ENCODE data around the gene EFCAB8. TPM values are rescaled to one million over a fixed set of nuclear protein-coding genes. Genes with fewer than 3 reads are reported as not detected.

Gene EFCAB8
- total RNA-seq, 2 donors from 2014 or later: 0.78 to 3.1 TPM

DNA sequence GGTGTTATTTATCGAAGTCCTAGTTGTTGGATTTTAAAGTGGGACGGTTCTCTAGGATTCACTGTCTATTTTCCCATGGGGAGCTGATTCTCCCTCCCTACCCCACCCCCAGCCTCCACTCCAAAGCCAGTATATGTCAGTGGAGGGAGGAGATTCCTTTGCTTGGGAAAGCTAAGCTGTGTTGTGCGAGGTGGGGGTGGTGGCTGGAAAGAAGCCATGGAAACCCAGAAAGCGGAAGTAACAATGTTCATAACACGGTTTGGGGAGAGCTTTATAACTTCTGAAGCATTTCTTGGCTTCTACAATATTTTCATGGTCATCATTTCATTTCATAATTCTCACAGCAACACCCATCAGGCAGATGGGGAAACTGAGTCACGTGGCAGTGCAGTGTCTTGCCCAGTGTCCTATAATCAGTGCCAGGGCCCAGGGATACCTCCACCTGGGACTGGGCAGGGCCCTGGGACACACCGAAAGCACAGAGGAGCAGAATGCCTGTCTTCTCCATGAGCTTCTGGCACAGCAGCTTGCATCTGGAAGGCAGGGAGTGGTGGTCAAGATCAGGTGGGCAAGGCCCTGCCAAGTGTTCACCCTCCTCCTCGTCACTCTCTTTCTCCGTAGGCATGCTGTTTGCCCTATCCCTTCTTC lies 141.0 kb downstream of the EFCAB8 start:
- no peaks in the 10 kb centered on the region for H3K4me1 Mint-ChIP-seq (ENCODE audit: low read depth in 2 of 2)
- H3K36me3 Mint-ChIP-seq: no peaks in the 10 kb centered on the region
- H3K4me3 Mint-ChIP-seq: no peak overlapping the region
- DNase-seq (ENCODE audit: low spot score): no peak
- ATAC-seq: no peak
- no peak overlapping the region for H3K27ac Mint-ChIP-seq
- H3K9me3 Mint-ChIP-seq: no peaks in the 10 kb centered on the region
- peaks cover 2 to 7% of the 10 kb centered on the region in 2 donors for H3K27me3 Mint-ChIP-seq

DNA sequence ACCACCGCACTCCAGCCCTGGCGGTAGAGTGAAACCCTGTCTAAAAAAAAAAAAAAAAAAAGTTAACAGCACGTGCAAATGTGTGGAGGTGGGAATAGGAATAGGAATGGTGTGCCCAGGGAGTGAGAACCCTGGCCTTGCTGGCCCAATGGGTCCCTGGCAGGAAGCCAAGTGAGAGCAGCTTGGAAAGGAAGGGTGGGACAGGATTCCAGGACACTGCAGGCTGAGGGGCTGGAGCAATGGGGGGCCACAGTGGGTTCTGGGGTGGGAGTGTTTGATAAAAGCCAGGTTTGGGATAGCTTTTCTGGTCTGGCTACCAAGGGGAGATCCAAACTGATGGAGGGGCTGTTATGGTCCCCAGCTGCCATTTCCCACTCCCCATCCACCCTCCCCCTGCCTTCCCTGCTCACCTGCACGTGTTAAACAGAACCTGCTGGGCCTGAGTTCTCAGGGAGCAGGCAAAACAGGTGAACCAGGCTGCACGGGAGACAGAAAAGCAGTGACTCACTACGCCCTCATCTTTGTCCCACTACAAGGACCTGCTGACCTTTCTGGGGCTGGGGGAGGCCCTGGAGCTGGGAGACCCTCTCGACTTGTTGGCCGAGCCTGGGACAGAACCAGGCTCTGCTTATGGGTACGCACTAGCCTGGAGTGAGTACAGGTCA lies 142.2 kb downstream of the EFCAB8 start:
- H3K4me3 Mint-ChIP-seq: no peak overlapping the region
- ATAC-seq (no peak), DNase-seq (ENCODE audit: low spot score) (no peak)
- no peaks in the 10 kb centered on the region for H3K36me3 Mint-ChIP-seq
- peaks cover 3% of the 10 kb centered on the region for H3K9me3 Mint-ChIP-seq
- H3K4me1 Mint-ChIP-seq (ENCODE audit: low read depth in 2 of 2): no peaks in the 10 kb centered on the region
- peaks cover 2 to 7% of the 10 kb centered on the region in 2 donors for H3K27me3 Mint-ChIP-seq
- no peak overlapping the region for H3K27ac Mint-ChIP-seq

DNA sequence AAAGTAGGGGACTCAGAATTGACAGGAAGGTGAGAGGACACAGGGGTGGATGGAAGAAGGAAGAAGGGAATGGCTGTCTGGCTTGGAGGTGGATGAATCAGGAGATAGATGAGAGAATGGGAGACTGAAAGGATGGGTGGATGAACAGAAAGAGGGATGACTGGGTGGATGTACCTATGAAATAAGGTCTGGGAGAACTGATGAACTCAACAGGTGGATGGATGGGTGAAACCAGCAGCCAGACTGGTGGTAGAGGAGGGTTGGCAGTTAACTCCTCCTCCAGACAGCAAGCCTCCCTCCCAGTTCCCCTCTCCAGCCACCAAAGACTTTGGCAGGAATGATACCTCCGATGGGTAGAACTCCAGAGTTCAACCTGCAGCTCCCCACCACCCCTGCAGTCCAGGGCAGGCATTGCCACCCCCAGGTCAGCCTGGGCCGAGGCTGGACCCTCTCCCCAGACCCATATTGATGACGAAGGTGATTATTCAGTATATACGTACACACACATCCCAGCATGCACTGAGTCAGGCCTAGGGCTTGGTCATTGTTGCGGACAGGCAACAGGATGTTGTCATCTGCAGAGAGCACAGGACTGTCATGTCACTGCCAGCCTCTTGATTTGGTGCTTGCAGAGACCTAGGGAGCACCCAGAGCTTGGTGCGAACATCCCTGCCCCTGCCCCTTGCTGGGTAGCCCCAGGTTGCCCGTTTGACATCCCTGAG lies 143.5 kb downstream of the EFCAB8 start:
- H3K27ac Mint-ChIP-seq: no peak overlapping the region
- peaks cover 0 to 2% of the 10 kb centered on the region in 2 donors for H3K27me3 Mint-ChIP-seq
- no peaks in the 10 kb centered on the region for H3K36me3 Mint-ChIP-seq
- peaks cover 3% of the 10 kb centered on the region for H3K9me3 Mint-ChIP-seq
- no peak overlapping the region for H3K4me3 Mint-ChIP-seq
- no peaks in the 10 kb centered on the region for H3K4me1 Mint-ChIP-seq (ENCODE audit: low read depth in 2 of 2)
- DNase-seq (ENCODE audit: low spot score): no peak
- no peak for ATAC-seq

DNA sequence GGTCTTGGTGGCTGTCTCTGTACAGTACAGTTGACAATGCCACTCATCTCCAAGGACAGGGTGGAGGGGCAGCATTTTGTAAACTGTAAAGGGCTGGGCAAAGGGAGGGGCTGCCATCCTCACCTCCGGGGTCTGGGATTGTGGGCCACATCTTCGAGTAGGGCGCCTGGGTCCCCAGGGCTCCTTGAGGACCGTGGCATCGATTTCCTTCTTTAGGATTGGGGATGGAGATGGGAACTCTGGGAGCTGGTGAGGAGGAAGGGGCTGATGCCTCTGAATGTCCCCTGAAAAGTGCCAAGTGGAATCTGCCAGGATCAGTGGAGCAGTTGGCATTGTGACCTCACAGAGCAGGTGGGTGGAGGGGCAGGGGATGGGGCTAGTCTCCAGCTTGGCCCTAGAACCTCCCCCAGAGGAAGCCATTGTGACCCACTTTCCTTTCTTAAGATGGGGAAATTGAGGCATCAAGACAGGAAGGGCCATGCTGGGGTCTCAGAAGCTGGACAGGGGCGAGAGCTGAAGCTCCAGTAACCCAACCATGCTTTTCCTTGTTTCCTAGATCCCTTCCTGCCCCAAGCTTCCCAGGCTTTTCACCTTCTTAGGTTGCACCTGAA lies 145.5 kb downstream of the EFCAB8 start, which contains the start of gene SUN5:
Gene SUN5, minus strand, starts transcription at position 293 of the 611 bp plus-strand sequence. Its CDS starts 93 bp downstream, at position 200.
- DNase-seq (ENCODE audit: low spot score) (peak; percentile 38), ATAC-seq (no peak)
- Mint-ChIP-seq H3K36me3 (no peaks in the 10 kb centered on the region), H3K9me3 (peaks cover 3% of the 10 kb centered on the region), H3K27ac (no peak within 1 kb of the TSS), H3K4me1 (ENCODE audit: low read depth in 2 of 2) (no peaks in the 10 kb centered on the region), H3K27me3 (peaks cover 0 to 2% of the 10 kb centered on the region in 2 donors), H3K4me3 (no peak within 1 kb of the TSS)

DNA sequence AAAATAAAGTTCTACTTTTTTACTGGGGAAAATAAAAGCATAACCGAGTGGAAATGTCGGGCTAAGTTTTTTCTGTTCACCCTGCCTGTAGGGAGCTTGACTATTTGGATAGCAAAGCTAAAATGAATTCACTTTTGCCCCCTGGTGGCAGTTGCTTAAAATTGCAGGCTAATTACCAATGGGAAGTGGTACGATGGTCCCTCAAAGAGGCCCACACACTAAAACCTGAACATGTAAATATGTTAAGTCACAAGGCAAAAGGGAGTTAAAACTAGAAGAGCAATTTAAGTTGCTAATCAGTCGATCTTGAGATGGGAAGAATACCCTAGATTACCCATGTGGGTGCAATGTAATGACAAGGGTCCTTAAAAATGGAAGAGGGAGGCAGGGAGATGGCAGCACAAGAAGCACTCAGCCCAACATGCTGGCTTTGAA lies 146.4 kb downstream of the EFCAB8 start:
- DNase-seq (ENCODE audit: low spot score) (no peak), ATAC-seq (no peak)
- Mint-ChIP-seq H3K36me3 (no peaks in the 10 kb centered on the region), H3K27me3 (peaks cover 0 to under 1% of the 10 kb centered on the region in 2 donors), H3K27ac (no peak overlapping the region), H3K9me3 (peaks cover 3% of the 10 kb centered on the region), H3K4me3 (no peak overlapping the region), H3K4me1 (ENCODE audit: low read depth in 2 of 2) (no peaks in the 10 kb centered on the region)

DNA sequence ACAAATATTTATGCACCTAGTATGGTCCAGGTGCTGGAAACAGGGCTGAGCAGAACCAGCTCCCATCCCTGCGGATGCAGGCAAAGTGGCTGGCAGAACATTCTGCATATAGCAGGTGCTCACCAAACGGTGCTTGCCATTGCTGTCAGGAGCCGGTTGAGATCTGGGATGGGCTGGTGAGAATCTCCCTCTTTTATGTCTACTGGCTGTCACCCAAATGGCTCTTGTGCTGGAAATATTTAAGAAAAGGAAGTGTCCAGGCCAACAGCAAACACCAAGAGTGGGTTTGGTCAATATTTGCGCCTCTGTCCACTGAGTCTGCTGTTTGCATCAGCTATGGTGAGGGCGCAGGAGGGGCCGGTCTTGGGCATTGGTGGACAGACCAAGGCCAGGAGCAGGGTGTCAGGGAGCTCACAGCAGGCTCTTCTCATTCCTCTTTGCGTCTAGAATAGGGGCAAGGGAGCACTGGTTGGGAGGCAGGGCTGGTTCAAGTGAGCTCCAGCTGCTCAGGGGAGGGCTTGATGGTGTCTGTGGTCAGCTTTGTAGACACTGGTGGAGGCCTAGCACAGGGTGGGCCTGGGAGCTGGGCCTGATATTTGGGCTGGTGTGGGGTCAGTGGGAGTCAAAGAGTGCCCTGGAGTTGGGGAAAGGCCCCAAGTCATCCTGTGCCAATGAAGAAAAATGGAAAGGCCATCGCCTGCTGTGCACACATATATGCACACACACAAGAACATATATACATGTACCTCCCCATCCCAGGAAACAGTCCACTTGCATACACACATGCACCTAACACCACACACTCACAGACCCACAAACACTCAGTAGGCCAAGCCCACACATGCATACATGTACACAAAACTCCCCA lies 147.4 kb downstream of the EFCAB8 start:
- H3K36me3 Mint-ChIP-seq: no peaks in the 10 kb centered on the region
- DNase-seq (ENCODE audit: low spot score): no peak
- H3K27me3 Mint-ChIP-seq: no peaks in the 10 kb centered on the region
- no peak for ATAC-seq
- H3K27ac Mint-ChIP-seq: no peak overlapping the region
- H3K4me1 Mint-ChIP-seq (ENCODE audit: low read depth in 2 of 2): no peaks in the 10 kb centered on the region
- no peak overlapping the region for H3K4me3 Mint-ChIP-seq
- H3K9me3 Mint-ChIP-seq: peaks cover 3% of the 10 kb centered on the region

DNA sequence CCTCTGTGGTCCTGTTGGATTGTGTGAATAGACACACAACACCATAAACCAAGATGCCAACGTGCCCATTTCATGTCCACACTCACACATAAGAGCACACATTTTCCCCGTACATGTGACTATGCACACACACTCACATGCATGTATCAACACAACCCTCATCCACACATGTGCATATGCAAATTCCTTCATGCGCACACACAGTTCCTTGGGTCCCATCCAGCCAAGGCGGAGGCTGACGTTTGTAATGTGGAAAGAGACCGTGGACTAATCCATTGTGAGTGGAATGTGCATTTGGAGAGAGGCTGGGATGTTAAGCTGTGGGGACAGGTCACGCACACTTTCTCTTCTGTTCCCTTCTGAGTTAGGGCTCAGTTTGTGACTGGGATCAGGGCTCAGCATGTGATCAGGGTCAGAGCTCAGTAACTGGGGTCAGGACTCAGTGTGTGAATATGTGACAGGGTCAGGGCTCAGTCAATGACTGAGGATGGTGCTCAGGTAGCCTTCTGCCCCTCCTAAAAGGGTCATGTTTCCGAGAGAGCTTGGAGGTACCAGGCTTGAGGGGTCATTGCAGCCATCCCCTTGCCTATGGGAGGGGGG lies 148.2 kb downstream of the EFCAB8 start:
- no peak overlapping the region for H3K4me3 Mint-ChIP-seq
- H3K9me3 Mint-ChIP-seq: peaks cover 3% of the 10 kb centered on the region
- no peaks in the 10 kb centered on the region for H3K4me1 Mint-ChIP-seq (ENCODE audit: low read depth in 2 of 2)
- no peaks in the 10 kb centered on the region for H3K27me3 Mint-ChIP-seq
- ATAC-seq (no peak), DNase-seq (ENCODE audit: low spot score) (no peak)
- H3K36me3 Mint-ChIP-seq: no peaks in the 10 kb centered on the region
- H3K27ac Mint-ChIP-seq: no peak overlapping the region

DNA sequence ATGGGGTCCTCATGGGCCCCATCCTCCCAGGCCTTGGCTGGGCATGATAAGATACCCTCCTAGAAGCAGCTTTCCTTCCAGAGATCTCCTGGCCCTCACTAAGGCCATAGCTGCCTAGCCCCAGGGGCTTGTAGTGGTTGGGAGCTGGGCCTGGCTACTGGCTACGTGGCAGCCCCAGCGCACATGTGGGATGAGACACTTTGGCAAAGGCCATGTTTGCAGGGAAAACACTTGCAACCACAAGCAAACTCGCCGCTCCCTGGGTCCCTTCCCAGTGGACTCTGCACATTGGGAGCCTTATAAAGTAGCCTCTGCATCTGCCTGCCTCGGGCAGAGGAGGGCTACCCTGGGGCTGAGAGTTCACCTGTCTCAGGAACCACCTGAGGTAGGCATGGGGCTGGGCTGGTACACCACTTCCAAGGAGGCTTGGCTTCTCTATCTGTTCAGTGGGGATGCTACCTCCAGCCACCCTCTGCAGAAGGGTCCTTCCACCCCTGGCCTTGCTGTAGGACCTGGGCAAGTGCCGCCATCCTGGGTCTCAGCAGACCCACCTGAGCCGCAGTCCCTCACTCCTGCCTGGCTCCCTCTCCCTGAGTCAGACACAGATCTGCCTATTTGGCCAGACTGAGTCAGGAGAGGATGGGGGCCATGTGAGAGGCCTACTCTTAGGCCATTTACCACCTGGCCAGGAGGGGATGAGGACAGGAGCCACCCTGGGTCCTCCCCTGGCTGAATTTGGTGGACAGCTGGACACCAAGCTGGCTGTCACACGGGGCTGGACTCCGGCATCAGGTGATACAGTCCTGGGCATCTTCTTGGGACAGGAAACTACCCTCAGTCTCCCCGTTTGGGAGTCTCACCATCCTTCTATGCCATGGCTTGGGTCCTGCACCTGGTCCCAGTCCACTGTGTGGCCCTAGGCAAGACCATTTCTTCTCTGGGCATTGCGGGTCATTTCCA lies 148.9 kb downstream of the EFCAB8 start, which contains the start of gene BPIFB2:
Gene BPIFB2, plus strand, starts transcription at position 329 of the 960 bp plus-strand sequence. CDS start 871 bp downstream, outside the sequence.
- H3K27ac Mint-ChIP-seq: no peak within 1 kb of the TSS

DNA sequence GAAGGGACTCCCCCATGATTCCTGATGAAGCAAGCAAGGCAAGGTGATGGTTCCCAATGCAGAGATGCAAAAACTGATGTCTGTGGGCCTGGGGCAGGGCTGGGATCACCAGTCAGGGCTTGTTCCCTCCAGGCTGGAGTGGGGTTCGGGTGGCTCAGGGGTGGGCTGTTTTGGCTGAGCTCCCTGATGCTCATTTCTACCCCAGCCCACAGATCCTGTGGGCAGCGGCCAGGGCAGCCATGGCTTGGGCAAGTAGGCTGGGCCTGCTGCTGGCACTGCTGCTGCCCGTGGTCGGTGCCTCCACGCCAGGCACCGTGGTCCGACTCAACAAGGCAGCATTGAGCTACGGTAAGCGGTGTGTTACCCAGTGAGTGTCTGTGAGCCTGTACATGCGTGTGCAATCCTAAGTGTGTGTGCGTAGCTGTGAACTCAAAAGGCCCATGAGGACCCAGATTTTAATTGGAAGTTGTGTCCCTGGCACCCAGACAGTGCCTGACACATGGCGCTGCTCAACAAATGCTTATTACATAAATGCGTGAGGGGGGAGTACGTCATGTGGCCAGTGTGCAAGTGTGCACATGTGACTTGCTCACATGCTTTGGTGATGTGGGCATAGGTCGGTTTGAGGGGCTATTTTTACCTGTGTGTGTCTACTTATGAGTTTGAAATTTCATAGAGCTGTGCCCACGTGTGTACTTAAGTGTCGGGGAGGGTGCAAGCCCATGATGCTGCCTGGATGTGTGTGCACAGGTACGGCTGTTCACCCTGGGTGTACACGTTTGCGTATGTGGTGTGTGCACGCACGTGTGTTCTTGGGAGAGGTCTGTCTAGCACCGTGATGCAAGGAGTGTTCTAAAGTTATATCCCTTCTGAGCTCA lies 149.9 kb downstream of the EFCAB8 start:
- no peaks in the 10 kb centered on the region for H3K4me1 Mint-ChIP-seq (ENCODE audit: low read depth in 2 of 2)
- DNase-seq (ENCODE audit: low spot score): no peak
- H3K27me3 Mint-ChIP-seq: no peaks in the 10 kb centered on the region
- no peak for ATAC-seq
- H3K36me3 Mint-ChIP-seq: no peaks in the 10 kb centered on the region
- H3K27ac Mint-ChIP-seq: no peak overlapping the region
- peaks cover 3% of the 10 kb centered on the region for H3K9me3 Mint-ChIP-seq
- no peak overlapping the region for H3K4me3 Mint-ChIP-seq

More for the DNA sequence above, 148.9 kb downstream of the EFCAB8 start, which contains the start of gene BPIFB2:
- Mint-ChIP-seq H3K27me3 (no peaks in the 10 kb centered on the region), H3K9me3 (peaks cover 3% of the 10 kb centered on the region), H3K4me1 (ENCODE audit: low read depth in 2 of 2) (no peaks in the 10 kb centered on the region), H3K4me3 (no peak within 1 kb of the TSS), H3K36me3 (no peaks in the 10 kb centered on the region)
- peak; percentile 21 to 29 for ATAC-seq
- no peak for DNase-seq (ENCODE audit: low spot score)

DNA sequence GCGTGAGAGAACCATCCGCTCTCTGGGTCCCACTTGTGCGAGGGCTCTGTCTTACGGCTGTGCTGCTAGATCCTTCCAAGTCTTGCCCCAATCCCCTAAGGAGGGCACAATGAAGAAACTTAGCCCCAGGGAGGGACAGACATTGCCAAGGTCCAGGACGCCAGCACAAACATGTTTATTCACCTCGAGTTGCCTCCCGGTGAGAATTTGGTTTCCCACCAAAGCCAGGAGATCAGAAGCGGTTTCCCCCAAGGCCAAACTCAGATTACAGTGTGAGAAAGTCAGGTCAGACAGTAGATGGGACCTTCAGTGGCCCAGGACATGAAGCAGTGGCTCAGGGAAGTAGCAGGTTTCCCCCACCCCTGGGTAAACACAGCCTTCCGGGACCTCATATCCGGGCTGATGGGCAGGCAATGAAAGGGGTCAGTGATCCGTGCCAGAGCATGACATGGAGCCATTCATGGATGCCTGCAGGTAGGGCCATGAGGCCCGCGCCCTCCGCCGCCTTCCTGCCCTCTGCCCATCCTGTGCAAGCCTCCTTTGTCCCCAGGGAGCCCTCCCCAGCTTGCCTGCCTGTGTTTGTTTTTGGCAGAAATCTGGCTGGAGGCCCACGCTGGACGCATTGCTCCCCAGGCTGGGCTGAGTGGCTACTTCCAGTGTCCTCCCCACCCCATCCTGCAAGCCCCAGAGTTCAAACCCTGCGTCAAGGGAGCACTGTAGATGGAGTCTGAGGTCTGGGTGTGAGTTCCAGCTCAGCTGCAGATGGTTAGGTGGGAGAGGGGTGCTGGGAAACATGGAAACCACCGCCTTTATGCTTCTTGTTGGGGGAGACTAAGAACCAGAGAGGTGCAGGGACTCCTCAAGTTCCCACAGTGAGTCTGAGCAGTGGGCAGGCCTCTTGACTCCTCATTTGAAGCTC lies 150.8 kb downstream of the EFCAB8 start:
- Mint-ChIP-seq H3K27me3 (no peaks in the 10 kb centered on the region), H3K9me3 (peaks cover 3% of the 10 kb centered on the region), H3K27ac (no peak overlapping the region), H3K36me3 (no peaks in the 10 kb centered on the region), H3K4me1 (ENCODE audit: low read depth in 2 of 2) (peaks cover 0 to 1% of the 10 kb centered on the region in 2 donors), H3K4me3 (no peak overlapping the region)
- ATAC-seq (no peak), DNase-seq (ENCODE audit: low spot score) (no peak)

Measured in natural killer cell treated with Interleukin-12 subunit alpha and Interleukin-12 subunit beta and Interleukin-15 and Interleukin-18, amount 100 ng/mL, for 72 hours (primary cell).